Sigmoid colon (tissue), 7 donors: Measurements from ENCODE around the gene STRIP2. TPM values are rescaled to one million over a fixed set of nuclear protein-coding genes. Genes with fewer than 3 reads are reported as not detected.

Source experiments
- DNase-seq: peaks from one replicate; pipeline ENCODE4 v3.0.0-alpha.2; 2019
- H3K27ac ChIP-seq, 4 donors: fragments of 200-600 bp; sonication (generic); one replicate each; pipeline ENCODE4 v1.5.1; 2016 to 2019; ENCODE audit warnings: mild to moderate bottlenecking in 1 of 4
- H3K27me3 ChIP-seq, 3 donors: fragments of 200-600 bp; sonication (generic); one replicate each; pipeline ENCODE4 v1.5.1; 2019; ENCODE audit warnings: mild to moderate bottlenecking in 1 of 3
- H3K36me3 ChIP-seq, 4 donors: fragments of 200-600 bp; sonication (generic); one replicate each; pipeline ENCODE4 v1.5.1; 2016 to 2019
- H3K4me1 ChIP-seq, 4 donors: fragments of 200-600 bp; sonication (generic); one replicate each; pipeline ENCODE4 v1.5.1; 2017 to 2019
- H3K4me3 ChIP-seq, 4 donors: fragments of 200-600 bp; sonication (generic); one replicate each; pipeline ENCODE4 v1.5.1; 2017 to 2019; ENCODE audit warnings: mild to moderate bottlenecking in 2 of 4, moderate library complexity in 1 of 4
- H3K9me3 ChIP-seq, 4 donors: fragments of 200-600 bp in 3 of 4; sonication (generic) in 3 of 4; one replicate each; pipeline versions ENCODE4 v1.5.1 to v1.6.1; 2013 to 2019
- EP300 ChIP-seq, 4 donors: sonication (generic); formaldehyde crosslinking; IDR thresholded peaks; one replicate each; pipeline ENCODE4 v1.6.1; 2017; ENCODE audit warnings: antibody characterized with exemption in 4 of 4
- POLR2A ChIP-seq, 2 donors: fragments of 450-650 bp; IDR thresholded peaks; one replicate each; pipeline ENCODE4 v1.6.1; 2016; ENCODE audit warnings: antibody characterized with exemption in 2 of 2, mild to moderate bottlenecking in 2 of 2, moderate library complexity in 2 of 2
- POLR2AphosphoS5 ChIP-seq, 4 donors: sonication (generic); formaldehyde crosslinking; IDR thresholded peaks; one replicate each; pipeline ENCODE4 v1.6.1; 2017; ENCODE audit warnings: antibody characterized with exemption in 4 of 4
- WGBS, 2 donors: extraction: QIAGEN DNeasy Blood & Tissue Kit; methylation state at CpG; one replicate each; pipeline ENCODE4 v1.1.7; 2013; 5-methylcytosine and 5-hydroxymethylcytosine counted together
- intact Hi-C: fragments of 100-400 bp; cut with DNase I; formaldehyde crosslinking; loops from one replicate; pipeline ENCODE4 v1.15.1; 2023
- polyA plus RNA-seq, 3 donors: library from polyadenylated mRNA; stranded (reverse); fragments of 200-250 nt; gene quantifications; one replicate each; pipeline ENCODE4 v1.2.3, GENCODE V29; 2013
- total RNA-seq, 4 donors: library from RNA; depleted of rRNA; stranded (reverse); fragments of >200 nt; gene quantifications; one replicate each; pipeline ENCODE4 v1.1.0, GENCODE V29; 2016
- TF ChIP-seq, protein P1 (sequence below), 4 experiments: fragments of 450-650 bp in 3 of 4; fragments of 200-600 bp in 1 of 4; IDR thresholded peaks; one replicate each; pipeline ENCODE4 v1.5.1; 2016 to 2019; ENCODE audit warnings: antibody characterized with exemption in 4 of 4, mild to moderate bottlenecking in 3 of 4, moderate library complexity in 2 of 4
- donor health status: healthy with polysubstance abuse.
- donor health status: Bipolar disorder and iron deficiency.
- donor health status: healthy.

STRIP2 gene
- total and polyA plus RNA-seq, 7 donors: 0.49 to 4.4 (median 1.0) TPM; not detected in 1

DNA sequence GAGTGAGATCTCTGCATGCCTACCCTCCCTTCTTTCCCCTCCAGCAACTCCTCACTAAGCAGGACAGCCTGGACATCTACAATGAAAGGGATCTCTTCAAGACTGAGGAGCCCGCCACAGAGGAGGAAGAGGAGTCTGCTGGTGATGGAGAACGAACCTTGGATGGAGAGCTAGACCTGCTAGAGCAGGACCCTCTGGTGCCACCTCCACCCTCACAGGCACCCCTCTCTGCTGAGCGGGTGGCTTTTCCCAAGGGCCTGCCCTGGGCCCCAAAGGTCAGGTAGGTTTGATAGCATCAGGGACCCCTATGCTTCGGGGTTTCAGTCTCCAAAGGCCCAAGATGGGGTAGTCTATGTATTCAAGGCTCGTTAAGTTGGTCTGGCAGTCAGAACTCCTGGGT, 23.9 kb downstream of the STRIP2 start:
- Histone ChIP-seq H3K4me1 (no peaks in the 10 kb centered on the region), H3K36me3 (no peaks in the 10 kb centered on the region), H3K9me3 (no peaks in the 10 kb centered on the region), H3K4me3 (no peak overlapping the region), H3K27me3 (no peaks in the 10 kb centered on the region), H3K27ac (no peak overlapping the region)
- no peak for DNase-seq
- intact Hi-C loops: no loop called here
- WGBS, 2 donors: 94 to 99% methylated on average over 5 of the region's 5 CpGs
- TF ChIP-seq POLR2AphosphoS5 (IDR thresholded peaks at IDR 0.05) (no peak), POLR2A (IDR thresholded peaks at IDR 0.05) (no peak), EP300 (IDR thresholded peaks at IDR 0.05) (no peak)
- TF ChIP-seq, protein P1, sequence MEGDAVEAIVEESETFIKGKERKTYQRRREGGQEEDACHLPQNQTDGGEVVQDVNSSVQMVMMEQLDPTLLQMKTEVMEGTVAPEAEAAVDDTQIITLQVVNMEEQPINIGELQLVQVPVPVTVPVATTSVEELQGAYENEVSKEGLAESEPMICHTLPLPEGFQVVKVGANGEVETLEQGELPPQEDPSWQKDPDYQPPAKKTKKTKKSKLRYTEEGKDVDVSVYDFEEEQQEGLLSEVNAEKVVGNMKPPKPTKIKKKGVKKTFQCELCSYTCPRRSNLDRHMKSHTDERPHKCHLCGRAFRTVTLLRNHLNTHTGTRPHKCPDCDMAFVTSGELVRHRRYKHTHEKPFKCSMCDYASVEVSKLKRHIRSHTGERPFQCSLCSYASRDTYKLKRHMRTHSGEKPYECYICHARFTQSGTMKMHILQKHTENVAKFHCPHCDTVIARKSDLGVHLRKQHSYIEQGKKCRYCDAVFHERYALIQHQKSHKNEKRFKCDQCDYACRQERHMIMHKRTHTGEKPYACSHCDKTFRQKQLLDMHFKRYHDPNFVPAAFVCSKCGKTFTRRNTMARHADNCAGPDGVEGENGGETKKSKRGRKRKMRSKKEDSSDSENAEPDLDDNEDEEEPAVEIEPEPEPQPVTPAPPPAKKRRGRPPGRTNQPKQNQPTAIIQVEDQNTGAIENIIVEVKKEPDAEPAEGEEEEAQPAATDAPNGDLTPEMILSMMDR (IDR thresholded peaks at IDR 0.05): no peak

GRCh38 chr7:129461809-129462208, 27.6 kb downstream of the STRIP2 start:
- 96 to 97% methylated on average over 2 of the region's 2 CpGs for WGBS, 2 donors

DNA sequence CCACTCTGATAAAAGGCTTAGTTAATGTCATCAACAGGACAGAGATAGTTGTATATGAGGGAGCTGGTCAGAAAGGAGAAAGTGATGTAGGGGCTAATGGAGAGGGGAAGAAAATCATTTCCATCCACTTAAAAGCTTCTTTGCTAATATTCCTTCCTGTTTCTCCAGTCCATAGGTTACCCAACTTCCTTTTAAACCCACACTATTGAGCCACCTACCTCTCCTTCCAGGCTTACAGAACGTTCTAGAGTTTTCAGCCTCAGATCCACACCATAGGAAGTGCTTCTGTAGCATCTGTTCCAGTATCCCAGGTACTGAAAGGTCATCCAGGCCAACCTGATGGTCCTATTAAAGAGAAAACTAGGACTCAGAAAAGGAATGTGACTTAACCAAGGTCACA, 28.2 kb downstream of the STRIP2 start:
- TF ChIP-seq EP300 (IDR thresholded peaks at IDR 0.05) (no peak), POLR2A (IDR thresholded peaks at IDR 0.05) (no peak), POLR2AphosphoS5 (IDR thresholded peaks at IDR 0.05) (no peak)
- TF ChIP-seq, protein P1 (IDR thresholded peaks at IDR 0.05): no peak
- no peaks in the 10 kb centered on the region for H3K36me3 ChIP-seq
- no peaks in the 10 kb centered on the region for H3K4me1 ChIP-seq
- WGBS, 2 donors: 59 to 84% methylated on average over 1 of the region's 1 CpG
- intact Hi-C loops: no loop called here
- no peak overlapping the region for H3K4me3 ChIP-seq
- no peak for DNase-seq
- no peaks in the 10 kb centered on the region for H3K27me3 ChIP-seq
- H3K9me3 ChIP-seq: no peaks in the 10 kb centered on the region
- H3K27ac ChIP-seq: no peak overlapping the region

More at GRCh38 chr7:129461809-129462208, 27.6 kb downstream of the STRIP2 start:
- Histone ChIP-seq H3K4me1 (no peaks in the 10 kb centered on the region), H3K36me3 (no peaks in the 10 kb centered on the region), H3K27me3 (no peaks in the 10 kb centered on the region), H3K27ac (no peak overlapping the region), H3K9me3 (no peaks in the 10 kb centered on the region), H3K4me3 (no peak overlapping the region)
- TF ChIP-seq, protein P1 (IDR thresholded peaks at IDR 0.05): no peak
- TF ChIP-seq EP300 (IDR thresholded peaks at IDR 0.05) (no peak), POLR2AphosphoS5 (IDR thresholded peaks at IDR 0.05) (no peak), POLR2A (IDR thresholded peaks at IDR 0.05) (no peak)
- intact Hi-C loops: no loop called here
- DNase-seq: no peak

- WGBS, 2 donors: 96 to 97% methylated on average over 4 of the region's 4 CpGs
- no peak overlapping the region for H3K4me3 ChIP-seq
- intact Hi-C loops: no loop called here
- no peaks in the 10 kb centered on the region for H3K36me3 ChIP-seq
- TF ChIP-seq POLR2A (IDR thresholded peaks at IDR 0.05) (no peak), EP300 (IDR thresholded peaks at IDR 0.05) (no peak), POLR2AphosphoS5 (IDR thresholded peaks at IDR 0.05) (no peak)
- TF ChIP-seq, protein P1 (IDR thresholded peaks at IDR 0.05): no peak
- no peak for DNase-seq
- no peaks in the 10 kb centered on the region for H3K27me3 ChIP-seq
- H3K4me1 ChIP-seq: no peaks in the 10 kb centered on the region
- H3K9me3 ChIP-seq: no peaks in the 10 kb centered on the region
- H3K27ac ChIP-seq: no peak overlapping the region
Observed at GRCh38 chr7:129464194-129464593, 30.0 kb downstream of the STRIP2 start.

- H3K36me3 ChIP-seq: no peaks in the 10 kb centered on the region
- no peak for DNase-seq
- no peaks in the 10 kb centered on the region for H3K4me1 ChIP-seq
- intact Hi-C loops: no loop called here
- H3K27ac ChIP-seq: no peak overlapping the region
- 28 to 73% methylated on average over 2 of the region's 2 CpGs for WGBS, 2 donors
- H3K9me3 ChIP-seq: no peaks in the 10 kb centered on the region
- no peak for TF ChIP-seq EP300 (IDR thresholded peaks at IDR 0.05)
- TF ChIP-seq POLR2A (IDR thresholded peaks at IDR 0.05): no peak
- no peak for TF ChIP-seq POLR2AphosphoS5 (IDR thresholded peaks at IDR 0.05)
- TF ChIP-seq, protein P1 (IDR thresholded peaks at IDR 0.05): no peak
- no peaks in the 10 kb centered on the region for H3K27me3 ChIP-seq
- no peak overlapping the region for H3K4me3 ChIP-seq
Observed at GRCh38 chr7:129465080-129465479, 30.8 kb downstream of the STRIP2 start.
